ENCODE data around the gene SRGAP3.

Gene SRGAP3

GRCh38 chr3:9266716-9267115, 17.3 kb upstream of the SRGAP3 start:
- Histone ChIP-seq H3K27me3 (ENCODE audit: insufficient read depth, low read length, poor library complexity, severe bottlenecking) (no peaks in the 10 kb centered on the region), H3K9ac (ENCODE audit: low read depth, low read length, poor library complexity, severe bottlenecking) (no peak overlapping the region), H3K9me2 (replicated peaks; ENCODE audit: low read depth, low read length) (no peaks in the 10 kb centered on the region), H3K4me3 (ENCODE audit: low read length, poor library complexity, severe bottlenecking) (no peak overlapping the region), H3K79me2 (ENCODE audit: insufficient read depth, low read length) (no peaks in the 10 kb centered on the region), H4K20me1 (ENCODE audit: insufficient read depth, low read length, poor library complexity, severe bottlenecking) (no peaks in the 10 kb centered on the region), H3F3A (ENCODE audit: low read depth) (no peaks in the 10 kb centered on the region), H3K36me3 (ENCODE audit: insufficient read depth, low read length) (no peaks in the 10 kb centered on the region), H3K4me2 (ENCODE audit: low read depth, low read length, poor library complexity, severe bottlenecking) (no peak overlapping the region), H3K4me1 (ENCODE audit: insufficient read depth, low read length, poor library complexity, severe bottlenecking) (peaks cover 2% of the 10 kb centered on the region), H3K9me3 (ENCODE audit: insufficient read depth, low read depth, low read length) (no peaks in the 10 kb centered on the region), H2AFZ (ENCODE audit: low read length) (no peak overlapping the region)
- TF ChIP-seq EZH2phosphoT487 (IDR thresholded peaks at IDR 0.05; ENCODE audit: borderline replicate concordance) (no peak), CTCF (conservative IDR thresholded peaks at IDR 0.05; ENCODE audit: low read length) (no peak)

- no peaks in the 10 kb centered on the region for H3K4me1 ChIP-seq (ENCODE audit: insufficient read depth, low read length, poor library complexity, severe bottlenecking)
- H3K9me2 ChIP-seq (replicated peaks; ENCODE audit: low read depth, low read length): no peaks in the 10 kb centered on the region
- no peaks in the 10 kb centered on the region for H3K36me3 ChIP-seq (ENCODE audit: insufficient read depth, low read length)
- H3K79me2 ChIP-seq (ENCODE audit: insufficient read depth, low read length): no peaks in the 10 kb centered on the region
- no peak overlapping the region for H3K4me3 ChIP-seq (ENCODE audit: low read length, poor library complexity, severe bottlenecking)
- H4K20me1 ChIP-seq (ENCODE audit: insufficient read depth, low read length, poor library complexity, severe bottlenecking): no peaks in the 10 kb centered on the region
- no peaks in the 10 kb centered on the region for H3K27me3 ChIP-seq (ENCODE audit: insufficient read depth, low read length, poor library complexity, severe bottlenecking)
- no peaks in the 10 kb centered on the region for H3F3A ChIP-seq (ENCODE audit: low read depth)
- TF ChIP-seq CTCF (conservative IDR thresholded peaks at IDR 0.05; ENCODE audit: low read length) (no peak), EZH2phosphoT487 (IDR thresholded peaks at IDR 0.05; ENCODE audit: borderline replicate concordance) (no peak)
- H2AFZ ChIP-seq (ENCODE audit: low read length): no peak overlapping the region
- no peaks in the 10 kb centered on the region for H3K9me3 ChIP-seq (ENCODE audit: insufficient read depth, low read depth, low read length)
- no peak overlapping the region for H3K4me2 ChIP-seq (ENCODE audit: low read depth, low read length, poor library complexity, severe bottlenecking)
- no peak overlapping the region for H3K9ac ChIP-seq (ENCODE audit: low read depth, low read length, poor library complexity, severe bottlenecking)
Measured at GRCh38 chr3:9260305-9260704, 10.9 kb upstream of the SRGAP3 start.

GRCh38 chr3:9257092-9257491, 7.6 kb upstream of the SRGAP3 start:
- Histone ChIP-seq H3K36me3 (ENCODE audit: insufficient read depth, low read length) (no peaks in the 10 kb centered on the region), H3K4me3 (ENCODE audit: low read length, poor library complexity, severe bottlenecking) (no peak overlapping the region), H3K9ac (ENCODE audit: low read depth, low read length, poor library complexity, severe bottlenecking) (no peak overlapping the region), H3K4me2 (ENCODE audit: low read depth, low read length, poor library complexity, severe bottlenecking) (no peak overlapping the region), H3K9me2 (replicated peaks; ENCODE audit: low read depth, low read length) (no peaks in the 10 kb centered on the region), H3K9me3 (ENCODE audit: insufficient read depth, low read depth, low read length) (no peaks in the 10 kb centered on the region), H4K20me1 (ENCODE audit: insufficient read depth, low read length, poor library complexity, severe bottlenecking) (no peaks in the 10 kb centered on the region), H3K27me3 (ENCODE audit: insufficient read depth, low read length, poor library complexity, severe bottlenecking) (no peaks in the 10 kb centered on the region), H3K79me2 (ENCODE audit: insufficient read depth, low read length) (no peaks in the 10 kb centered on the region), H2AFZ (ENCODE audit: low read length) (no peak overlapping the region), H3F3A (ENCODE audit: low read depth) (no peaks in the 10 kb centered on the region), H3K4me1 (ENCODE audit: insufficient read depth, low read length, poor library complexity, severe bottlenecking) (no peaks in the 10 kb centered on the region)
- TF ChIP-seq EZH2phosphoT487 (IDR thresholded peaks at IDR 0.05; ENCODE audit: borderline replicate concordance): no peak
- no peak for TF ChIP-seq CTCF (conservative IDR thresholded peaks at IDR 0.05; ENCODE audit: low read length)

All from Loucy (cell line).